Fibroblast of skin of left biceps (primary cell): ENCODE data around the gene HSD17B4.
"Not testable (repeated sequence)": the region's sequence is repeated elsewhere in the genome, so short reads cannot be mapped to it uniquely, and the experiment has no call there.

Experiments
- DNase-seq, 2 experiments: peaks; one replicate each; pipeline ENCODE4 v3.0.0-alpha.2; 2013; ENCODE audit warnings: low read depth in 2 of 2

The HSD17B4 gene

DNA sequence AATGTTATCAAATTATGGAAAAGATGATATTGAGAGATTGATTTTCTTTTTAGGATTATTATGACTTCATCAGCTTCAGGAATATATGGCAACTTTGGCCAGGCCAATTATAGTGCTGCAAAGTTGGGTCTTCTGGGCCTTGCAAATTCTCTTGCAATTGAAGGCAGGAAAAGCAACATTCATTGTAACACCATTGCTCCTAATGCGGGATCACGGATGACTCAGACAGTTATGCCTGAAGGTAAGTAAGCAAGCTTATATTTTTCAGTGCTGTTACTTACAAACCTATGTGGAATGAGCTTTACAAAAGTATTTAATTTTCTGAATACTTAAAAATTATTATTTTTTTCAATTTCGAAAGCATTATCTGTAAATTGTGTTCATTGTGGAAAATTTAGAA lies 26.5 kb downstream of the HSD17B4 start:
- DNase-seq = no peak

- DNase-seq = not testable (repeated sequence)
These were observed 28.3 kb downstream of the HSD17B4 start for GRCh38 chr5:119480629-119481028.

- DNase-seq = no peak
These were observed 30.9 kb downstream of the HSD17B4 start for GRCh38 chr5:119483155-119483554.

- no peak for DNase-seq
These were observed 32.6 kb downstream of the HSD17B4 start for GRCh38 chr5:119484884-119485283.

DNA sequence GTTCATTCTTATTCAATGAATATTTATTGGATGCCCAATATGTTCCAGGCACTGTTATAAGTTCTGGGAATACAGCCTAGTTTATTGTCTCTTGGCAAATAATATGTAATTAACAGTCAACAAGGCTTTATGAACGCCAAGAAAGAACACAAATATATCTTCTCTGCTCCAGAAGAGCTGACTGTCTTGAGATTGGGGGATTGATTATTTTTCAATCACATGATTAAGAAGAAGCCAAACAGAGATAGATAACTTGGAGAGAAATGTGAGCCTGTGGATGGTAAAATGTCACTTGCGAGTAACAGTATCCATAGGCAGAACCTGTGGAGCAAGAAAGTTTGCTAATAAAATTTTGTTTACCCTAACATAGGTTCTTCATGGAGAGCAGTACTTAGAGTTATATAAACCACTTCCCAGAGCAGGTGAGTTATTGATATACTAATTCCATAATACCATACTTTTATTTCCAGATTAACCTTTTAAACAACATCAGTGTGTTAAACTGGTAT lies 49.4 kb downstream of the HSD17B4 start:
- no peak for DNase-seq

GRCh38 chr5:119503939-119504338 lies 51.6 kb downstream of the HSD17B4 start:
- not testable (repeated sequence) for DNase-seq

- DNase-seq = no peak
These were observed 60.0 kb downstream of the HSD17B4 start for GRCh38 chr5:119512277-119512676.

DNA sequence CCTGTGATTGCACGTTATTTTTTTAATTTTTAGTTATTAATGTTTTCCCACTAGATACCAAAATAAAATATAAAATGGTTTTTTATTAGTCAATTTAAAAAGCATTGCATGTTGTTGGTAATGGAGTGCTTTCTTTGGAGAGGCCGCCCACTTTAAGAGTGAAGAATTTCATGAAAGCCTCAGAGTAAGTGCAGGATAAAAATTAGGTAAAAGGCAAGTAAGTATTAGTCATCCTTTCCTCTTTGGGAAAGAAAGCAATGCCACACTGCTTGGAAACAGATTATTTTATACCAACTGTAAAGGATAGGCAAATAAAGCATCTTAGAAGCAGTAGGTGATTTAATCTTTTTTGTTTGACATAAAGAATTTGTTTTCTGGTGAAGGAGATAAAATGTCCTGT lies 62.9 kb downstream of the HSD17B4 start:
- DNase-seq = no peak

DNA sequence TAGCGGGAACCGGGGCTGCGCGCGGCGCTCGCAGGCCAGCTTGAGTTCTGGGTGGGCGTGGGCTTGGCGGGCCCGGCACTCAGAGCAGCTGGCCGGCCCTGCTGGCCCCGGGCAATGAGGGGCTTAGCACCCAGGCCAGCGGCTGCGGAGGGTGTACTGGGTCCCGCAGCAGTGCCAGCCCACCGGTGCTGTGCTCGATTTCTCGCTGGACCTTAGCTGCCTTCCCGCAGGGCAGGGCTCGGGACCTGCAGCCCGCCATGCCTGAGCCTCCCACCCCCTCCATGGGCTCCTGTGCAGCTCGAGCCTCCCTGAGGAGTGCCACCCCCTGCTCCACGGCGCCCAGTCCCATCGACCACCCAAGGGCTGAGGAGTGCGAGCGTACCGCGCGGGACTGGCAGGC lies 64.8 kb downstream of the HSD17B4 start:
- DNase-seq = not testable (repeated sequence)

GRCh38 chr5:119521232-119521631 lies 68.9 kb downstream of the HSD17B4 start:
- DNase-seq = no peak

- DNase-seq = no peak
These were observed 70.5 kb downstream of the HSD17B4 start for GRCh38 chr5:119522841-119523240.

DNA sequence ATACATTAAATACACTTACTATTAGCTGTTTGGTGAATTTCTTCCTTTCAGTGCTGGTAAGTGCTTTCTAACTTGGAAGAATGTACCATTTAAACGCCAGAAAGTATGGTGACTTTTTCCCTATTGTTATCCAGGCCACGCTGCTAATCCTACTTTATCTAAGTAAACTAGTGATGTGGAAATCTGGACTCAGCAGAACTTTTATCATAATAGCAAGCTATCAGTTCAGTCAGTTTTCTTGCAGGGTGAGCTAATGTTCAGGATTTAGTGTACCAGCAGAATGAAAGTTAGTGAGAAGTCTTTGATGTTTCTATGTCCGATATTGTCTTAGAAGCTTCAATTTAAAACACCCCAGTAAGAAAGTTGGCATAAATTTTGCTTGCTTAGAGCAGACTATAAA lies 72.2 kb downstream of the HSD17B4 start:
- DNase-seq = no peak

DNA sequence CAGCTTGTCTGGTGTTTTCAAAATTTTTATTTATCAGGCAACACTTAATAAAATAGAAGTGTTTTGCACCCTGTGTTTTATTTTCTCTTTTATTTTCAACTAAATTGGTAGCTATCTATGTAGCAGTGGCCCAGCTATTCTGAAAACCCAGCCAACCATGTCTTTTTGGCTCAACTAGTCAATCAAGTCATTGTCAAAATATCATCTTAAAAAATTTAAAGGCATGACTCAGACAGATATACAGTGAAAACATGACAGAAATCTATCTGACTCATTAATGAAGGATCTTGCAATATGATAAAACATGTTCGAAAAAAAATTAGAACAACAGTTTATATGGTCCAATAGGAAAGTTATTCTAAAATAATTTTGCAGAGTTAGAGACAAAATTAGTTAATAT lies 75.1 kb downstream of the HSD17B4 start:
- peak in 1 of 2 experiments; percentile 8 for DNase-seq

- no peak for DNase-seq
These were observed 77.5 kb downstream of the HSD17B4 start for GRCh38 chr5:119529811-119530210.

GRCh38 chr5:119532637-119533036 lies 80.3 kb downstream of the HSD17B4 start:
- no peak for DNase-seq

DNA sequence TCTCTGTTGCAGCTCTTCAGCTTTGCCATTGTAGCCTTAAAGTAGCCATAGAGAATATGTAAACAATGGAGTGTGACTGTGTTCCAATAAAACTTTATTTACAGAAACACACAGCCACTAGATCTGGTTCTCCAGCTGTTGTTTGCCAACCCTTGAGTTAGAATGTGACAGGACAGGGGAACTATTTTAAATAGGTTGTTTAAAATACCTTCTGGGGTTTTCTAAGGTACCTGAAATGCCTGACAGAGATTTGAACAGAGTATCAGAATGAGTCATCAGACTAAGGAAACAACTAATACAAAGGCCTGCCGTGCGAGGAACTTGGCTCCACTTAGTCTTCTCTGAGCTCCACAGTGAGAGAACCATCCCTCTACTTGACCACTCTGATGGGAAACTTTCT lies 85.4 kb downstream of the HSD17B4 start:
- no peak for DNase-seq

- no peak for DNase-seq
These were observed 89.4 kb downstream of the HSD17B4 start for GRCh38 chr5:119541716-119542115.

- no peak for DNase-seq
These were observed 99.5 kb downstream of the HSD17B4 start for GRCh38 chr5:119551819-119552218.

- no peak for DNase-seq
These were observed 102.3 kb downstream of the HSD17B4 start for GRCh38 chr5:119554597-119554996.

- no peak for DNase-seq
These were observed 118.6 kb downstream of the HSD17B4 start for GRCh38 chr5:119570910-119571309.

DNA sequence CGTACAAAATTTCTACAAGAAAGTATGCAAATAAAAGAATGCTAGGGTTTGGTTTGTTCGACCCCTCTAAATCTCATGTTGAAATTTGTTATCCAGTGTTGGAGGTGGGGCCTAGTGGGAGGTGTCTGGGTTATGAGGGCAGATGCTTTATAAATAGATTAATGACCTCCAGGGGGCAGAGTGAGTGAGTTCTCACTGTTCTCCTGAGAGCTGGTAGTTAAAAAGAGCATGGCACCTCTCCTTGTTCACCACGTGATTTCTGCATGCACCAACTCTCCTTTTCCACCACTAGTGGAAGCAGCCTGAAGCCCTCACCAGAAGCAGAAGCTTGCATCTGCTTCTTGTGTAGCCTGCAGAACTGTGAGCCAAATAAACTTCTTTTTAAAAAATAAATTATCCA lies 126.6 kb downstream of the HSD17B4 start:
- DNase-seq = no peak

DNA sequence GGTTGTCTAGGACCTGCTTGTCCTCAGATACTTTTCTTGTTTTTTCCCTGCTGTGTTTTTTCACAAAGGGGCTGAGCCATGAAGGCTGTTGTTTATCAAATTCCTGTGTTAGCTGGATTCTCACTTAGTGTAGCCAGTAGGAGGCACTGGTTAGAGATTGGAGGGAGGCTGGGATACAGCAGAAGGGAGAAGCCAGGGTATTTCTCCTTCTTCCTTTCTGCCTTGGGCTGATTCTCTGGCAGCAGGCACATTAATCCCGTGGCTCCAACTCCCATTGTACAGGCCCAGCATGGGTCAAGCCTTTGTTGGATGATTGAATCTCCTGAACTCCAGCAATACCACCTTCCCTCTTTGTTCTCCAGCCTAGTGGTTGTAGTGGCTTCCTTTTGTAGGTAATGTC lies 130.7 kb downstream of the HSD17B4 start:
- DNase-seq = no peak

DNA sequence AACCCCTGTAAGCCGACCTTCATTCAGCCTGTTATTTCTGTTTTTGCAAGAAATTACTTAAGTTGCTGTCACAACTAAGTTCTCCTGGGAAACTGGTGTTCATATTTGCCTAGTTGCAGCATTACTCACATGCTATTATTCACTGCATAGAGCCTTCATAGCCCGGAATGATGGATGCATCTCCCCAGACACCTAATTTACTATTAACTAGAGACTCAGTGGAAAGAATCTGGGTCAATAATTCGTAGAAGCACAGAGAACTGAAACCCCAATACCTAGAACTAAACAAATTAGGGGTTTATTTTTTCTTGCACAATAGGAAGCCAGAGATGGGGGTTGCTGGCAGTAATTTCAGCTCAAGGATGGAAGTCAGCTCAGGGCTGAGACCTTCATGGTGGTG lies 131.4 kb downstream of the HSD17B4 start:
- no peak for DNase-seq
